ENCODE data around the gene TRIM44. TPM values are rescaled to one million over a fixed set of nuclear protein-coding genes. Genes with fewer than 3 reads are reported as not detected.

TRIM44 gene
- total and polyA plus RNA-seq, 3 donors from 2014 or later = 37.1 to 42.3 (median 41.6) TPM

DNA sequence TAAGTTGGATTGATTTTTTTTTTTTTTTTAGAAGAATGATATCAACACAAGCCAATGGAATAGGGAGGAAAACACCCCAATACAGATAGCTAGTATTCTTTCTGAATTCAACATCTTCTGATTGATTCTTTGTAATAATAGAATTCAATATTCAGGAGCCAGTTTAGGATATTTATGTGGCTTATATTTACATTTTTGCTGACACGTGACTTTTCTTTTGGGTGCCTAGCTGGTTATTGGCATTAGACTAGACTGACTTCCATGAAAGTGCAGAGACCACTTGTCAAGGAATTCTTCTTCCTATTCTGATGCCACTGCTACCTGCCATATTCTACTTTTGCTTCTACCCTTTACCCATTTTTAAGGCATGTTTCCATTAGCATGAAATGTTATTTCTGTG lies 16.4 kb downstream of the TRIM44 start:
- intact Hi-C loops (cut with DNase I; ENCODE audit: low total_unique reads) = no loop called here

DNA sequence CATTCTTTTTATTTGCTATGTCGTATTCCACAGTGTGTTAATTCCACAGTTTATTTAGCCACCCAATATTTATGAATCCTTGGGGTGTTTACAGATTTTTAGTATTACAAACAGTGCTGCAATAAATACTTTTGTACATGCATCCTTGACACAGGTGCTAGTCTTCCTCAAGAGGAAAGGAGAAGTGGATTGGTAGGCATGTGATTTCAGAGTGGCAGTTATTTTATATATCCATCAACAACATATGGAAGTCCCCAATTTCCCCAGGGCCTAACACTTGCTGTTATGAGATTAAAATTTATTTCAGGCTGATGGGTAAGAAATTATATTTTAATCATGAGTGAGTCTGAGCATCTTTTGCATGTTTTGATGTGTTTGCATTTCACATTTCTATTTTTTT lies 17.9 kb downstream of the TRIM44 start:
- intact Hi-C loops (cut with DNase I; ENCODE audit: low total_unique reads) = no loop called here
- no peaks in the 10 kb centered on the region for H3K9me3 ChIP-seq
- TF ChIP-seq, protein P1, sequence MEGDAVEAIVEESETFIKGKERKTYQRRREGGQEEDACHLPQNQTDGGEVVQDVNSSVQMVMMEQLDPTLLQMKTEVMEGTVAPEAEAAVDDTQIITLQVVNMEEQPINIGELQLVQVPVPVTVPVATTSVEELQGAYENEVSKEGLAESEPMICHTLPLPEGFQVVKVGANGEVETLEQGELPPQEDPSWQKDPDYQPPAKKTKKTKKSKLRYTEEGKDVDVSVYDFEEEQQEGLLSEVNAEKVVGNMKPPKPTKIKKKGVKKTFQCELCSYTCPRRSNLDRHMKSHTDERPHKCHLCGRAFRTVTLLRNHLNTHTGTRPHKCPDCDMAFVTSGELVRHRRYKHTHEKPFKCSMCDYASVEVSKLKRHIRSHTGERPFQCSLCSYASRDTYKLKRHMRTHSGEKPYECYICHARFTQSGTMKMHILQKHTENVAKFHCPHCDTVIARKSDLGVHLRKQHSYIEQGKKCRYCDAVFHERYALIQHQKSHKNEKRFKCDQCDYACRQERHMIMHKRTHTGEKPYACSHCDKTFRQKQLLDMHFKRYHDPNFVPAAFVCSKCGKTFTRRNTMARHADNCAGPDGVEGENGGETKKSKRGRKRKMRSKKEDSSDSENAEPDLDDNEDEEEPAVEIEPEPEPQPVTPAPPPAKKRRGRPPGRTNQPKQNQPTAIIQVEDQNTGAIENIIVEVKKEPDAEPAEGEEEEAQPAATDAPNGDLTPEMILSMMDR (IDR thresholded peaks at IDR 0.05) = no peak
- no peak for TF ChIP-seq POLR2A (IDR thresholded peaks at IDR 0.05)
- no peak overlapping the region for H3K27ac ChIP-seq
- no peaks in the 10 kb centered on the region for H3K36me3 ChIP-seq (ENCODE audit: low read depth, missing control alignments)
- no peak overlapping the region for H3K4me3 ChIP-seq
- WGBS, 2 donors = 94 to 100% methylated on average over 1 of the region's 1 CpG
- H3K4me1 ChIP-seq = peaks cover 6% of the 10 kb centered on the region
- no peak for DNase-seq
- no peaks in the 10 kb centered on the region for H3K27me3 ChIP-seq

More for the DNA sequence above, 16.4 kb downstream of the TRIM44 start:
- Histone ChIP-seq H3K36me3 (ENCODE audit: low read depth, missing control alignments) (no peaks in the 10 kb centered on the region), H3K9me3 (no peaks in the 10 kb centered on the region), H3K4me1 (peaks cover 6% of the 10 kb centered on the region), H3K27ac (no peak overlapping the region), H3K4me3 (no peak overlapping the region), H3K27me3 (no peaks in the 10 kb centered on the region)
- 95 to 100% methylated on average over 1 of the region's 1 CpG for WGBS, 2 donors
- no peak for DNase-seq
- TF ChIP-seq, protein P1 (IDR thresholded peaks at IDR 0.05) = no peak
- TF ChIP-seq POLR2A (IDR thresholded peaks at IDR 0.05) = no peak

DNA sequence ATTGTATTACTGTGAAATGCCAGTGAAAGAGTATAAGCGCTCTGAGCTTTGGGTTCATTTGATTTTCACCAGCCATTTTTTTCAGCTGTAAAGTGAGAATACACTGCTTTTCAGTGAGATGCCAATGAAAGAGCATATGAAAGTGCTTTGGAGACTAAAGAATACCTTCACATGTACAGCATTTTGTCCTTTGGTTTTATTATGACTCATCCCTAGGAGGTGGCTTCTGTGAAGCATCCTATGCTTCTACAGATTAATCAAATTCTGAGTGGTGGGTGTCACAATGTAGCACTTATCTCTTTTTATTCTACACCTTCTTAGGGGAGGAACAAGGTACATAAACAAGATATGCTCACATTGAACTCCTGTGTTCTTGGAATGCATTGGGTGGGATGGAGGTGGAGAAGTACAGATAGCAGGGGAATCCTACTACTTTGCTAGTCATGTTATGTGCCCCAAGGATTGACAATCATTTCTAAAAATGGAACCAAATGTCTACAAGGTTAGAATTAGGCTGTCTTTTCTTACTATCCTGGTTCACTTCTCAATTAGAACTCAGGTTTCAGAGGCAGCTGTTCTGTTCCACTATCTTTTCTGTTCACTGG lies 18.7 kb downstream of the TRIM44 start:
- Histone ChIP-seq H3K27me3 (no peaks in the 10 kb centered on the region), H3K36me3 (ENCODE audit: low read depth, missing control alignments) (no peaks in the 10 kb centered on the region), H3K4me1 (peaks cover 6% of the 10 kb centered on the region), H3K9me3 (no peaks in the 10 kb centered on the region), H3K27ac (no peak overlapping the region), H3K4me3 (no peak overlapping the region)
- 94 to 95% methylated on average over 1 of the region's 1 CpG for WGBS, 2 donors
- no peak for DNase-seq
- intact Hi-C loops (cut with DNase I; ENCODE audit: low total_unique reads) = no loop called here
- TF ChIP-seq, protein P1 (IDR thresholded peaks at IDR 0.05) = no peak
- TF ChIP-seq POLR2A (IDR thresholded peaks at IDR 0.05) = no peak

DNA sequence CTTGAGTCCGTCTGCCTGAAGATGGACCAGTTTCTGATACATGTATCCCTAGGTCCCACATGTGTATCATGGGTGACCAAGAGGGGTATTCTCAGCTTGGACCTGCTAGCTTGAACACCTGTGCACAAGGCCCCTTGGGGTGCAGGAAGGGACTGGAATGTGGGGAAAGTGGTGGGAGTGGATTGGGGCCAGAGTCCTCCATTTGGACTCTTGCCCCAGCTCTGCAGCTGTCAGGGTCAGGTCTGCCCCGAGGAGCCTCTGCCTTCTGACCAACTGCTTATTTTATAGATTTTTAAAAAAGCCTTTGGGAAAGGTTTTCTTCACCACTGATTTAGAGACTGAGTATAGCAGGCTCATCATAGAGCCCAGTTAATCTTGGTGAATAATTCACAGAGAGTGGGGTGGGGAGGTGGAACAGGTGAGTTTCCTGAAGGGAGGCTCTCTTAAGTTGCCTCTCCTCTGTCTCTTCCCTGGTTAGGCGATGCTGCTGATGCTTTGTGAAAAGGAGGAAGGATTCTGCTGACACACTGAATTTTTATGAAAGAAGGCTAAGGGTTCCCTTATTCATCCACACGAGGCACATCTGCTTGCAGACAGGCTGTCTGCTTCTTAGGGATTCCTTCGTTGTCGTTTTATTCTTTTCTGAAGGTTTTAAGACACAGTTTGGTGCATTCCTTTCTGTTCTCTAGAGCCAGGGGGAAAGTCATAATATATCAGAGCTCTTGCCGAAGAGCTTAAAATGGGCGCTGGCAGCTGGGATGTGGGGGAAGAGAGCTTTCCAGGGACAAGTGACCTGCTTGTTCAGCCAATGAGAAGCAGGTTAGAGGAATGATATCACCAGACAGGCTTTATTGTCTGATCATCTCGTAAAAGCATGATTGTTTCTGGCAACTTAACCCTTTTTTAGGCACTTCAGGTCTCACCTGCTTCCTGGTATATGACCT lies 19.9 kb downstream of the TRIM44 start:
- H3K36me3 ChIP-seq (ENCODE audit: low read depth, missing control alignments) = no peaks in the 10 kb centered on the region
- no peaks in the 10 kb centered on the region for H3K9me3 ChIP-seq
- 38 to 42% methylated on average over 9 of the region's 9 CpGs for WGBS, 2 donors
- no peak overlapping the region for H3K4me3 ChIP-seq
- peaks cover 6% of the 10 kb centered on the region for H3K4me1 ChIP-seq
- no peak overlapping the region for H3K27ac ChIP-seq
- DNase-seq = peak; percentile 42
- H3K27me3 ChIP-seq = no peaks in the 10 kb centered on the region
- TF ChIP-seq, protein P1 (IDR thresholded peaks at IDR 0.05) = no peak
- no peak for TF ChIP-seq POLR2A (IDR thresholded peaks at IDR 0.05)
- intact Hi-C loops (cut with DNase I; ENCODE audit: low total_unique reads) = no loop called here

Data from testis (tissue), 3 donors.